Kasumi-1 (cell line): ENCODE data around the gene MFRP.
A peak's percentile ranks its signal among the peaks of the same experiment; 100 is the strongest.

ENCODE experiments used
- DNase-seq, 2 experiments: peaks; one replicate each; lab custom pipeline; 2025; lab: John Stamatoyannopoulos, UW

MFRP gene

DNA sequence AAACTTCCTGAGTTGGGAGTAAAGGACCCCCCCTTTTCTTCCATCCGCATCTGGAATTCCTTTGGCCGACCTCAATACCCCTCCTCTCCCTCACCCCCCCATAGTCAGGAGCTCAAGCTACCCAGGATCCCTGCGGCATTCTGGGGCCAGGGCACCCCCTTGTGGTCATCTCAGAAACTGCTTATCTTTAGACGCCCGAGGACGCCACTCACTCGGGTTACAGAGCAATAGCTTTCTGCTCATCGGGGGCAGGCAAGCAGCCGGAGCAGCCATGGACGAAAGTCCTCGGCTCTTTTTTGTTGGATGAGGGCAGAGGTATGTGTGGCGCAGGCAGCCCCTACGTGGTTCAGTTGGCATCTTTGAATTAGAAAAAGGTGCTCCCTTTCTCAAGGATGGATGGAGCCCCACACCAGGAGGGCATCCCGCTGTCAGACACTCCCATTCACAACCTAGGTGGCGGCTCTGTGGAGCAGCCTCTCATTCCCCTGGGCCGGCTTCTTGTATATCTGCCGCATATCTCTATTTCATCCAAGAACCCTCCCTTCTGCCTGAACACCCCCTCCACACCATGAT, 8.1 kb downstream of the MFRP start:
- DNase-seq: peak; percentile 72 to 74

DNA sequence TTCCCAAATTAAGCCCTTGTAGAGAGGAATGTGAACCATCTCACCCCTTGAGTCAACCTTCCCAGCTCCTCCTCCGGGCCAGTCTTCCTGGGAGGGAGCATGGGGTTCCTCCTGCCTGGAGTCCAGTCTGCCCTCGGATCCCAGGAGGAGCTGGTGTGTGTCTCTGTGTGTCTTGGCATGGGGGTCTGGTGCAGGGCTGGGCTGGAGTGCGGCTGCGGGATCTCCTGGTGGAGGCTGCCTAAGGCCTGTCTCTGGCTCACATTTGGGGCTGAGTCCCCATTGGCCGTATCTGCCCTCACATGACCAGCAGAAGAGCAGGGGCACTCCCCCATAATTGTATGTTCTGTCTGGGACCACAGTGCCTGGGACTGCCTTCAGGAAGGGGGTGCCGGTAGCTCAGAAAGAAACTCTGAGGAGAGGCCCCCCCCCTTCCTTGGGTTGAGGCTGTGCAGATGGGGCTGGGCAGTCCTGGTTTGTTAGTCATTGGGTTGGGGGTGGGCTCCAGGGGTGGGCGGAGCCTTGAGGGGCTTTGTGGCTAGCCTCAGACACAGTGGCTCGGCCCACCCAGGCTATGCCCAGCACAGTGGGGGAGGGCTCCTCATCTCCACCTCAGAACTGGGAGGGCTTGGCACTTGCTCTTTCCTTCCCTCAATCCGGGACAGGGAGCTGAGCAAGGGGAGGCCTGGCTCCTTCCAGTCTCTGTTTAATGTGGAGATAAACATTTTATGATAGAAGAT, 8.8 kb downstream of the MFRP start:
- peak in 1 of 2 experiments; percentile 17 for DNase-seq

DNA sequence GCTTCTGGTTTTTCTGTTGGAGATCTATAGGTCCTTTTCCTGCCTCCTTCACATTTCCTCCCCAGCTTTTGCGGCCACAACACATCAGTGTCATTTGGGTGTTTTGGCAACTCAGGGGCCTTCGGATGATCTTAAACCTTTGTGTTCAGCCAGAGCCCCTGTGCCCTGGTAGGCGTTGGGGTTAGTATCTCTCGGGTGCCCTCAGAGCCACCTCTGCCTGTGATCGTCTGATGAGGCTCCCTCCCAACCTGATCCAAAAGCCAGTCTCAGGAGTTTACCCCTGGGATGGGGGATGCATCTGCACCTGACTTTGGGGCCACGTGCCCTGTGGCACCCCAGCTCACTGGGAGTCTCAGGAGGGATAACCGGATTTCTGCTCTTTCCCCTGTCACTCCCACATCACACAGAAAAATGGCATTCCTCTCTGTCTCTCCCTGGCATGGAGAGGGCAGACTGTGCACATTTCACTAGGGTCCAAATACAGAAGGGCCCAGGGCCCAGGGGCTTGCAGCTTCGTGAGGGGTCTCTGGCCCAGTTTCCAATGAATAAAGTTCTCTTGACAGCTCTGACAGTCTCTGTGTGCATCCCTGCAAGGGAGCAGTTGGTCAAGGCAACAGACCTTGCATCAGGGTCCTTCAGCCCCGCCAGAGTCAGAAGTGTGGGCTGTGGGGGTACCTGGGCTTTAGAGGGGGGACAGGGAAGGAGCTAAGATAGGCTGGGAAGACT, 9.6 kb downstream of the MFRP start:
- DNase-seq: no peak

DNA sequence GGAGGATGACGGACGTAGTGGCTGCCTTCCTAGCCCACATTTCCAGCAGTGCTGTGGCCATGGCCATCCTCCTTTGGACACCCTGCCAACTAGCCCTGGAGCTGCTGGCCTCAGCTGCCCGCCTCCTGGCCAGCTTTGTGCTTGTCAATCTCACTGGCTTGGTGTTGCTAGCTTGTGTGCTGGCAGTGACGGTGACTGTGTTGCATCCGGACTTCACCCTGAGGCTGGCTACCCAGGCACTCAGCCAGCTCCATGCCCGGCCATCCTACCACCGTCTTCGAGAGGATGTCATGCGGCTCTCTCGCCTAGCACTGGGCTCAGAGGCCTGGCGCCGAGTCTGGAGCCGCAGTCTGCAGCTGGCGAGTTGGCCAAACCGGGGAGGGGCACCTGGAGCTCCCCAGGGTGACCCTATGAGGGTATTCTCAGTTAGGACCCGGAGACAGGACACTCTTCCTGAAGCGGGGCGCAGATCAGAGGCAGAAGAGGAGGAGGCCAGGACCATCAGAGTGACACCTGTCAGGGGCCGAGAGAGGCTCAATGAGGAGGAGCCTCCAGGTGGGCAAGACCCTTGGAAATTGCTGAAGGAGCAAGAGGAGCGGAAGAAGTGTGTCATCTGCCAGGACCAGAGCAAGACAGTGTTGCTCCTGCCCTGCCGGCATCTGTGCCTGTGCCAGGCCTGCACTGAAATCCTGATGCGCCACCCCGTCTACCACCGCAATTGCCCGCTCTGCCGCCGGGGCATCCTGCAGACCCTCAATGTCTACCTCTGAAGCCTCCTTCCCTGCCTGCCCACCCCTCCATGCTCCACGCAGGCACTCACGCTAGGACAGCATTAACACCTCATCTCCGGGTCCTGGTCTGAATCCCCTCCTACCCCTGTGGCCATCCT, 10.6 kb downstream of the MFRP start:
- no peak for DNase-seq

DNA sequence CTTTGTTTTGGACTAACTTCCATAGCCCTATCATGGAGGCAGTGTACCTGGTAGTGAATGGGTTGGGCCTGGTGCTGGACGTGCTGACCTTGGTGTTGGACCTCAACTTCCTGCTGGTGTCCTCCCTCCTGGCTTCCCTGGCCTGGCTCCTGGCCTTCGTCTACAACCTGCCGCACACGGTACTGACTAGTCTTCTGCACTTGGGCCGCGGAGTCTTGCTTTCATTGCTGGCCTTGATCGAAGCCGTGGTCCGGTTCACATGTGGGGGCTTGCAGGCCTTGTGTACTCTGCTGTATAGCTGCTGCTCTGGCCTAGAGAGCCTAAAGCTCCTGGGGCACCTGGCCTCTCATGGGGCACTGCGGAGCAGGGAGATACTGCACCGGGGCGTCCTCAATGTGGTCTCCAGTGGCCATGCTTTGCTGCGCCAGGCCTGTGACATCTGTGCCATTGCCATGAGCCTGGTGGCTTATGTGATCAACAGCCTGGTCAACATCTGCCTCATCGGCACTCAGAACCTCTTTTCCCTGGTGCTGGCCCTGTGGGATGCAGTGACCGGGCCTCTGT, 11.3 kb downstream of the MFRP start:
- DNase-seq: no peak

DNA sequence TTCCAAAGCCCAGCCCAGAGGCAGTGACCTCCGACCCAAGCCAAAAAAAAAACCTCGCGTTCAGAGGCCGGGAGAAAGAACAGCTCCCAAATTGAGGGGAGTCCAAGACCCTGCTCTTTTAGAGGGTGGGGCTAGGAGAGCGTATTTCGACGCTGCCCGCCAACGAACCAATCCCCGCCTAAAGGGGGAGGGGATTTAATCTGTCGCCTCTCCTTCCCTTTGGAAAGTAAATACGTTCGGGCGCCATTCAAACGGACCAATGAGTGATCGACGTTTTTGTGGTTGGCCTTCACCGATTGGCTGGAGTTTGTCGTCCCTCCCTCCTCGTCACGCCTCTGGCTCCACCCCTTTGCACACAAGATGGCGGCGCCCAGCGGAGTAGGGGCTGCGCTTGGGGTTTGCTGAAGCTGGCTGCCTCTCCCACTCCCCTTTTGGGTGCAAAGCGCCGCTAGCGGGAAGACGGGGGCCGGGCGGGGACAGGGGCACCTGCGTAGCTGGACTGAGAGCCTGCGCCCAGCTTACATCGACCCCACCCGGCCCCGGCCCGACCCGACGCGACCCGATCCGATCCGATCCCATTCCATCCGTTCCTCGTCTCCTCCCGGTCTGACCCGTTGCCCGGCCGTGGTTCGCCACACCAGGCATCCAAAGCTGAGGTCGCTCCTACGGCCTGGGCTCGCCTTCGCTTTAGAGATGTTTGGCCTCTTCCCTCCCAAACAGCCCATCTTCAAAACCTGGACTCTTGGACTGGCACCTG, 12.2 kb downstream of the MFRP start, which contains the start of gene RNF26:
Gene RNF26, plus strand, starts transcription at position 354 of the 757 bp plus-strand sequence. CDS start 596 bp downstream, outside the sequence.
- DNase-seq: peak; percentile 98 to 99

DNA sequence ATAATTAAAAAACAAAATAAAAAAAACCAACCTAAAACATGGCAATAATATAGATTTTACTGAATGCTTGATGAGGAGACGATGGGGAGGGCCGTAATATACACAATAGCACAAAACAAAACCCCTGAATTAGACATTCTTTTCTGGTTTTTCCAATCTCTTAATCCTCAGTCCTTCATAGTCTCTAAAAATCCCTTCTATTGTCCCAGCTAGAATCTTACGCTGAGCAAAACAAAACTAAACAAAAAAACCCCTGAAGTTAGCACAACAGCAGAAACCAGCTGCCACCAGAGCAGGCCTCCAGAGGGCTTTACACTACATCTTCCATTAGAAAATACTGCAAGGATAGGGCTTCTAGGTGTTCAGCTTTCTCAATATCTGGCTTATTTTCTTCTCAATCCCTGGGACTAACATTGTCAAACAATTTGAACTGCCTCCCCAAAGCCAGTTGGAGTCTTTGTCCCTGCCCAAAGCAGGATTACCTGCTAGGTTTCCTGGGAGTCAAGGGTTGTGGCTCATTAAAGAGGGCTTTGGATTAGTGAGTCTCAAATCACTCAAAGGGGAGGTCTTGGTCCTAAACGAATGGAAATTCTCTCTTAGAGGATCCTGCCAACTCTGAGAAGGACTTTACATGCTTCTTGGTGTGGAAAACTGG, 14.3 kb downstream of the MFRP start:
- no peak for DNase-seq

DNA sequence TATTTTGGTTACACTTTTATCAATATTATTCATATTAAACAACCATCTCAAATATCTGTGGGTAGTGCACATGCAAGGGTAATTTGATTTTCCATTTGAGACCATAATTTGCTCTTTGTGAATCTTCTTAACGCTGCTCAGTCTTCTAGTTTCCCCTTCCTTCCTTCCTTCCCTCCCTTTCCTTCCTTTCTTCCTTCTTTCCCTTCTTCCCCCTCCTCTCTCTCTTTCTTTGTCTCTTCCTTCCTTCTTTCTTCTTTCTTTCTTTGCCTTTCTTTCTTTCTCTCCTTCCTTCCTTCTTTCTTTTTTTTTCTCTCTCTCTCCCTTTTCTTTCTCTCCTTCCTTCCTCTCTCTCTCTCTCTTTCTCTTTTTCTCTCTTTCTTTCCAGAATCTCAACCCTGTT, 16.3 kb downstream of the MFRP start:
- no peak for DNase-seq

DNA sequence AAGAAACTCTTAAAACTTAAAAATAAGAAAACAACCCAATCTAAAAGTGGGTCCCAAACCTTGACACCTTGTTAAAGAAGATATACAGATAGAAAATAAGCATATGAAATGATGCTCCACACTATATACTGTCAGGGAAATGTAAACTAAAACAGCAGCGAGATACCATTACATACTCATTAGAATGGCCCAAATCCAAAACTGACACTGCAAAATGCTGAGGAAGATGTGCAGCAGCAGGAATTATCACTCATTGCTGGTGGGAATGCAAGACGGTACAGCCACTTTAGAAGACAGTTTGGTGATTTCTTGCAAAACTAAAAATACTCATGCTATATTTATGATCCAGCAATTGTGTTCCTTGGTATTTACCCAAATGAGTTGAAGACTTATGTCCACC, 17.2 kb downstream of the MFRP start:
- DNase-seq: no peak

DNA sequence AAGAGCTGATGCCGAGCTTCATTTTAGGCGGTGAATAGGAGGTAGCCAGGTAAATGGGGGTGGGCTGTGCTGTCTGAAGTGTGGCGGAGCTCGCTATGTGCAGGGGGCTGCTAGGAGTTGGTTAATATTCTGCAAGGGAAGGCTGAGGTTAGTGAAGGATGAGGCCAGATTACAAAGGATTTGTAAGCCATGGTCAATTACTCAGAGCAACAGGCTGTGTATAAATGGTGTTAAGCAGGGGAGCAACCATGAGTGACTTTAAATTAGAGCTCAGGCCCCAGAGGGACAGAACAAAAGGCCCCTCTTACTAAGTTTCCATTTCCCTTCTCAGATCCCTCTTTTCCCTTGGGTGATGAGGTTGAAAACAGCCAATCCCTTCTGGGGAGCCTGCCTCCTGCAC, 22.3 kb downstream of the MFRP start:
- DNase-seq: no peak

DNA sequence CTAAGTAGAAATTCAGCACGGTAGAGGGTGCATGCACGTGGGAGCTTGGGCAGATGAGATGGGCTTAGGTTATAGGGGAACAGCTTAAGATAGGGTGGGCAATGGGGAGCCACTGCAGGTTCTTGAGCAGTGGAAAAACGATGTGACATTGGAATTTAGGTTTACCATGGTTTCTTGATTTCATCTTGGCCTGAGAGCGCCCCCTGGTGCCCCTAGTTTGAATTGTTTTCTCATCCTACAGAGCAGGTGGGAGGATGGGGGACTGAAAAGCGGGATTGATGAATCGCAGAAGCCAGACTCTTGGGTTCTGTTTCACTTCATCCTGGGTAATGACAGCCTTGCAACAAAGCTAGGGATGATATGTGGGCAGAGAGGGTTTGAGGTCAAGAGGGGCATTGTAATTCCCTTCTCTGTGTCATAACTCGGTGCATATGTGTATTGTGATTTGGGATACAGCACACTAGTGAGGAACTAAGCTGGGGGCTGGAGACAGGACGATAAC, 22.9 kb downstream of the MFRP start:
- DNase-seq: peak; percentile 63 to 76

DNA sequence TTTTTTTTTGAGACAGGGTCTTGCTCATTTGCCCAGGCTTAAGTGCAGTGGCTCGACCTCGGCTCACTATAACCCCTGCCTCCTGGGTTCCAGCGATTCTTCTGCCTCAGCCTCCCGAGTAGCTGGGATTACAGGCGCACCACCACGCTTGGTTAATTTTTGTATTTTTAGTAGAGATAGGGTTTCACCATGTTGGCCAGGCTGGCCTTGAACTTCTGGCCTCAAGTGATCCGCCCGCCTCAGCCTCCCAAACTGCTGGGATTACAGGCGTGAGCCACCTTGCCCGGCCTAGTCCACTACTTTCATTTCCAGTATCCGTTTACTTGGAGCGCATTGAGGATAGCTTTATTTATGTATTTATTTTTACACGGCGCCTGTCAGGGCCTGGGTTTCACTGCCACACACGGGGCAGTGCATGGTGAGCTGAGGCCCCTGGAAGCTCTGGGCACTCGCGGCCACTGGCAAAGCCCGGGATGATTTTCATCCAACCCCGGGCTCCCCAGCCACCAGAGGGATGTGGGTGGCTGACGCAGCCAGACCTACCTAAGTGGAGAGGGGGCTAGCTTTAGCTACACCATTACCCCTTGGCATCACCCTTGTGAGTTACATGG, 23.5 kb downstream of the MFRP start:
- no peak for DNase-seq

DNA sequence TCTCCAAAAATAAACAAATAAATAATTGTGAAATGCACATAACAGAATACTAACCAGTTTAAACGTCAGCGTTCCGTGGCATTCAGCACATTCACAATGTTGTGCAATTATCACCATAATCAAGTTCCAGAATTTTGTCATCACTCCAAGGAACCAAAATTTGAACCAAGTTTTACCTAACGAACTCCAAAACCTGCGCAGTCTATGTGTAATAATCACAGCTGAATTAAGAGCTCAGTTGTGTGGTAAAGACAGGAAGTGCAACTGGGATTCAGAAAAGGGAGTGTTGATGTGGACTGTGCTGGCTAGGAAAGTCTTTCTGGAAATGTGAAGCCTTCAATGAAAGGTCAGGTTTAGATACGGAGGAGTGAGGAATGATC, 24.2 kb downstream of the MFRP start:
- DNase-seq: peak in 1 of 2 experiments; percentile 11

DNA sequence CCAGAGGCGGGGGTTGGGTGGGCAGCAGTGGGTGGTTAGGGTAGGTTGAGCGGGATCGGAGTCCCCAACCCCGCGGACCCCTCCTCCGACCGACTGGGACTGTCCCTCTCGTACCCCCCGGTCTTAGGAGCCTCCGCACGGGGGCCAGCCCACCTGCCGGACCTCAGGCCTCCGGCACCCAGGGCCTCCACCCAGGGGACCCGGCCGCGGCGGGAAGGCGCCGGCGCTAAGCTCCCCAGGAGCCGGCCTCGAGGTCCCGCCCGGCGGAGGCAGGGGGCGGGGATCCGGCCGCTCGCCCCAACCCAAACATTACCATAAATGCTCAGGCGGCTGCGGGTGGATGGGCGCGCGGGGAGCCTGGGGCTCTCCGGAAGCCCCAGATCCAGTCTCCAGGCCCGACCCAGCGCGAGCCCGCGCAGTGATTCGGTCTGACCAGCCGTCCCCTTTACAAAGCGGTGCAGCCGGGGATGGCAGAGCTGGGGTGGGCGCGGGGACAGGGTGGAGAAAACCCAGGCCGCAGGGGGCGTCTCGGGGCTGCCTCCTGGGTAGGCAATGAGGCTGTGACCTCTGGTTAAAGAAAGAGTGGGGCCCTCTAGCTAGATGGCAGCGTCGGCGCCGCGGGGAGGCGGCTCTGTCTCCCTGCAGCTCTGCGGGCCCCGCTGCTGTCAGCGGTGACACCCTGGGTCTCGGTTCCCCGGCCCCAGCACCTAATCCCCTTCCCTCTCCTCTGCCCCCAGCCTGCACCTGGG, 25.6 kb downstream of the MFRP start:
- peak; percentile 30 to 37 for DNase-seq

DNA sequence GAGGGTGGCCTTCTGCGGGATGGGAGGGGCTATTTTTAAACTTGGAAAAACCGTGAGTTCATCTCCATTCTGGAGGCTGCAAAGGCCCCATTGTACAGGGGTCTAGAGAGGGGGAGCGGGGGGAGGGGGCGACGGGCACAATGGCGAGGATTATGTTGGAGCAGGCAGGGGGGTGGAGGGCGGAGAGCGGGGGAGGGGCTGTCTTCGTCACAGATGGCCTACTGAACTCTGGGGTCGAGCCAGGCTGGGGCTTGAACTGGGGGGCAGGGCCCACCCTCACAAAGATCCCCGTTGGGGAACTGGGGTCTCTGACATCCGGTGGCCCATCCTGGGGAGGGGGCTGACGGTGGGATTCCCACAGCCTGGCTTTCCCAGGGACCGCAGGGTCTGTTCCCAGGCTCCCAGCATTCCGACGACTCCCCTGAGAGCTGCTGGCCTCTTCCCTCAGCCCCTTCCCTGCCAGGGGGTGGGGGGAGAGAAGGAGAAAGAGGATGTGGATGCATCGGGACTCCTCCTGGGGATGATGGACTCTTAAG, 26.2 kb downstream of the MFRP start:
- no peak for DNase-seq

DNA sequence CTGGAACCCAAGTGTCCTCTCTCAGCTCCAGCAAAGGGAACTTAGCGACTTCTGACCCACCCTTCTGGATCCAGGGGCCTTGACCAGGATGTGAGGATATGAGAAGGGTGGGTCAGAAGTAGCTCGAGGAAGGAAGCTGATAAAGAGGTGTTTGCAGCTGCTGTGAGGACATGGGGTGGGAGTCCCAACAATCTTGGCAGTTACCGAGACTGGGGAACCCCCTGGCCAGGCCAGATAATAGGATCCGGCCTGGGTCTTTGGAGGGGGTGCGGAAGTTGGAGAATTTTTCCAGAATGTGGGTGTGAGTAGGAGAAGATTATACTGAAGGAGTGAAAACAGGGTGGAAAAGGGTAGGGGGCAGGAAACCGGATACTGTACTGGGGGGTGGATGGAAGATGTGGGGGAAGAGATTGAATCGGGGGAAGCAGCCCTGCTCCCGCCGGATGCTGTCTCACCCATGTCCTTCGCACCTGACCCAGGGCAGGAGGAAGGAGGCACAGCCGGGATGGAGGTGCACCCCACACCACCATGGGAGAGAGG, 26.7 kb downstream of the MFRP start:
- no peak for DNase-seq

DNA sequence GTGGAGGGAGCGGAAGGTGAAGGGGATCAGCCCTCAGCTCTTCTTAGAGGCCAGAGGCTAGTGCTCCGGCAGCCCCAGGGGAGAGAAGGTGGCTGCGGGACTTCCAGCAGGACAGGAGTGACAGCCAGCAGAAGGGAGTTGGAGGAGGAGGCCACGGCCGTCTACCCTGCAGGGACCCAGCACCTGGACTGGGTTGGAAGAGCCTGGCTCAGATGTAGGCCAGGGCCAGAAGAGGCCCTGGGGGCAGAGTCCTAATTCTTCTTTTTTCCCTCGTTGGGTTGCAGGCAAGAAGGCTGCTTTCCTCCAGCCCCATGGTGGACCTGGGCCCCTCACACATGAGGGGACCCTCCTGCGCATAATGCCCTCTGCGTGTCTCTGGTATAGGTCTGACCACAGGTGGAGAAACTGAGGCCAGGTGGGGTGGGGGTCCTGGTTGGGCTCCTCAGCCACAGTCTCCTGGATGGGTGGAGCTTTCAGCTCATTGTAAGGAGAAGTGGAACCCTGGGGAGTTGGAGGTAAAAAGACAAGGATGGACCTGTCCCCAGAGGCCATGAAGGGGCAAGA, 27.3 kb downstream of the MFRP start:
- no peak for DNase-seq
